Spleen (tissue), 11 donors: Measurements from ENCODE around the gene LRRC53. TPM values are rescaled to one million over a fixed set of nuclear protein-coding genes. Genes with fewer than 3 reads are reported as not detected.
A peak's percentile ranks its signal among the peaks of the same experiment; 100 is the strongest.

Experiments used
- DNase-seq: peaks from one replicate; pipeline ENCODE4 v3.0.0-alpha.2; 2020
- H3K27ac ChIP-seq, 8 donors: fragments of 200-600 bp; sonication (generic) in 7 of 8; 1 replicate in 4 of 8; 2 replicates in 4 of 8; pipeline versions ENCODE4 v1.5.0 to v1.8.0; 2016 to 2021; ENCODE audit warnings: inconsistent platforms in 4 of 8, mild to moderate bottlenecking in 4 of 8, moderate library complexity in 1 of 8
- H3K27me3 ChIP-seq, 7 donors: fragments of 200-600 bp; sonication (generic) in 6 of 7; replicated peaks in 1 of 7; 1 replicate in 4 of 7; 2 replicates in 3 of 7; pipeline versions ENCODE4 v1.5.0 to v1.8.0; 2016 to 2021; ENCODE audit warnings: inconsistent platforms in 3 of 7, mild to moderate bottlenecking in 1 of 7
- H3K36me3 ChIP-seq, 6 donors: fragments of 200-600 bp; sonication (generic) in 5 of 6; 1 replicate in 4 of 6; 2 replicates in 2 of 6; pipeline versions ENCODE4 v1.5.0 to v1.8.0; 2016 to 2021; ENCODE audit warnings: inconsistent platforms in 2 of 6
- H3K4me1 ChIP-seq, 6 donors: fragments of 200-600 bp; sonication (generic) in 5 of 6; 1 replicate in 3 of 6; 2 replicates in 3 of 6; pipeline versions ENCODE4 v1.5.0 to v1.8.0; 2016 to 2021; ENCODE audit warnings: inconsistent platforms in 3 of 6
- H3K4me3 ChIP-seq, 8 donors: fragments of 200-600 bp; sonication (generic) in 7 of 8; 1 replicate in 4 of 8; 2 replicates in 4 of 8; pipeline versions ENCODE4 v1.5.0 to v1.8.0; 2016 to 2021; ENCODE audit warnings: inconsistent platforms in 4 of 8, mild to moderate bottlenecking in 4 of 8, moderate library complexity in 2 of 8
- H3K9me3 ChIP-seq, 8 donors: fragments of 200-600 bp; sonication (generic) in 7 of 8; 1 replicate in 4 of 8; 2 replicates in 4 of 8; pipeline versions ENCODE4 v1.5.0 to v1.8.0; 2016 to 2021; ENCODE audit warnings: inconsistent platforms in 4 of 8
- POLR2A ChIP-seq, 3 donors: fragments of 450-650 bp; IDR thresholded peaks; one replicate each; pipeline ENCODE4 v1.5.1; 2017; ENCODE audit warnings: antibody characterized with exemption in 3 of 3, mild to moderate bottlenecking in 1 of 3
- POLR2AphosphoS5 ChIP-seq, 3 donors: sonication (generic); formaldehyde crosslinking; IDR thresholded peaks; one replicate each; pipeline ENCODE4 v1.5.1; 2017; ENCODE audit warnings: antibody characterized with exemption in 3 of 3
- WGBS, 5 donors: extraction: QIAGEN DNeasy Blood & Tissue Kit in 3 of 5; methylation state at CpG; one replicate each; pipeline versions ENCODE4 v1.1.5 to v1.1.7; 2013 to 2018; 5-methylcytosine and 5-hydroxymethylcytosine counted together
- intact Hi-C: fragments of 100-400 bp; cut with DNase I; formaldehyde crosslinking; loops from one replicate; pipeline ENCODE4 v1.15.0; 2023; ENCODE audit warnings: low total_unique reads
- polyA plus RNA-seq, 3 donors: library from polyadenylated mRNA; stranded (reverse); fragments of 200-250 nt; gene quantifications; one replicate each; pipeline ENCODE4 v1.2.1, GENCODE V29; 2013
- total RNA-seq, 7 donors: library from RNA; depleted of rRNA in 3 of 7; stranded (reverse); fragments of >200 nt in 3 of 7; fragmentation: NEBNext Ultra II Directional in 4 of 7; extraction: Animal tissue kit (Norgen Biotek cat#: 25700) in 4 of 7; gene quantifications; one replicate each; pipeline versions ENCODE4 v1.1.0 to v1.2.1, GENCODE V29; 2016 to 2021
- TF ChIP-seq, protein P1 (sequence below), 11 experiments: fragments of 200-600 bp in 7 of 11; fragments of 450-650 bp in 4 of 11; sonication (generic) in 4 of 11; IDR thresholded peaks in 8 of 11; conservative IDR thresholded peaks in 3 of 11; 1 replicate in 7 of 11; 2 replicates in 4 of 11; pipeline versions ENCODE4 v1.4.0 to v1.8.0; 2016 to 2021; ENCODE audit warnings: antibody characterized with exemption in 11 of 11, inconsistent platforms in 4 of 11, mild to moderate bottlenecking in 1 of 11
- donor health status: healthy with polysubstance abuse.
- donor health status: DM: no; HTN: no; CAD: no; lungs with moderate emphysema.
- donor health status: DM: no; HTN: no; CAD: no.
- donor health status: Bipolar disorder and iron deficiency.
- donor health status: healthy.
- donor health status: DM: no; HTN: no; CAD: no.
- donor health status: DM: yes; HTN: yes; CAD: no.

Gene LRRC53
- total and polyA plus RNA-seq, 10 donors = not detected

- H3K36me3 ChIP-seq = no peaks in the 10 kb centered on the region
- TF ChIP-seq POLR2A (IDR thresholded peaks at IDR 0.05) (no peak), POLR2AphosphoS5 (IDR thresholded peaks at IDR 0.05) (no peak)
- TF ChIP-seq, protein P1, sequence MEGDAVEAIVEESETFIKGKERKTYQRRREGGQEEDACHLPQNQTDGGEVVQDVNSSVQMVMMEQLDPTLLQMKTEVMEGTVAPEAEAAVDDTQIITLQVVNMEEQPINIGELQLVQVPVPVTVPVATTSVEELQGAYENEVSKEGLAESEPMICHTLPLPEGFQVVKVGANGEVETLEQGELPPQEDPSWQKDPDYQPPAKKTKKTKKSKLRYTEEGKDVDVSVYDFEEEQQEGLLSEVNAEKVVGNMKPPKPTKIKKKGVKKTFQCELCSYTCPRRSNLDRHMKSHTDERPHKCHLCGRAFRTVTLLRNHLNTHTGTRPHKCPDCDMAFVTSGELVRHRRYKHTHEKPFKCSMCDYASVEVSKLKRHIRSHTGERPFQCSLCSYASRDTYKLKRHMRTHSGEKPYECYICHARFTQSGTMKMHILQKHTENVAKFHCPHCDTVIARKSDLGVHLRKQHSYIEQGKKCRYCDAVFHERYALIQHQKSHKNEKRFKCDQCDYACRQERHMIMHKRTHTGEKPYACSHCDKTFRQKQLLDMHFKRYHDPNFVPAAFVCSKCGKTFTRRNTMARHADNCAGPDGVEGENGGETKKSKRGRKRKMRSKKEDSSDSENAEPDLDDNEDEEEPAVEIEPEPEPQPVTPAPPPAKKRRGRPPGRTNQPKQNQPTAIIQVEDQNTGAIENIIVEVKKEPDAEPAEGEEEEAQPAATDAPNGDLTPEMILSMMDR (IDR thresholded peaks at IDR 0.05 in 8 of 11, conservative IDR thresholded peaks at IDR 0.05 in 3 of 11) = no peak
- peaks cover 0 to 4% (median 0%) of the 10 kb centered on the region in 6 donors for H3K4me1 ChIP-seq
- 77 to 82% (median 79%) methylated on average over 11 of the region's 11 CpGs for whole genome bisulfite sequencing, 5 donors
- H3K4me3 ChIP-seq = no peak overlapping the region
- H3K9me3 ChIP-seq = no peaks in the 10 kb centered on the region
- no peak for DNase-seq
- H3K27ac ChIP-seq = no peak overlapping the region
- no peaks in the 10 kb centered on the region for H3K27me3 ChIP-seq
- intact Hi-C loops = no loop called here
These were observed 7.4 kb downstream of the LRRC53 start for GRCh38 chr1:74504933-74505512.

- no peak for TF ChIP-seq POLR2AphosphoS5 (IDR thresholded peaks at IDR 0.05)
- TF ChIP-seq, protein P1 (IDR thresholded peaks at IDR 0.05 in 8 of 11, conservative IDR thresholded peaks at IDR 0.05 in 3 of 11) = peak in 8 of 11 experiments; percentile 21 to 63 (median 52)
- Histone ChIP-seq H3K36me3 (no peaks in the 10 kb centered on the region), H3K4me1 (peaks cover 0 to 4% (median 0%) of the 10 kb centered on the region in 6 donors), H3K4me3 (no peak overlapping the region), H3K27ac (no peak overlapping the region), H3K27me3 (no peaks in the 10 kb centered on the region), H3K9me3 (no peaks in the 10 kb centered on the region)
- 42 to 49% (median 43%) methylated on average over 15 of the region's 15 CpGs for WGBS, 5 donors
- intact Hi-C loops = no loop called here
- DNase-seq = no peak
These were observed 8.1 kb downstream of the LRRC53 start for GRCh38 chr1:74504125-74504932.

DNA sequence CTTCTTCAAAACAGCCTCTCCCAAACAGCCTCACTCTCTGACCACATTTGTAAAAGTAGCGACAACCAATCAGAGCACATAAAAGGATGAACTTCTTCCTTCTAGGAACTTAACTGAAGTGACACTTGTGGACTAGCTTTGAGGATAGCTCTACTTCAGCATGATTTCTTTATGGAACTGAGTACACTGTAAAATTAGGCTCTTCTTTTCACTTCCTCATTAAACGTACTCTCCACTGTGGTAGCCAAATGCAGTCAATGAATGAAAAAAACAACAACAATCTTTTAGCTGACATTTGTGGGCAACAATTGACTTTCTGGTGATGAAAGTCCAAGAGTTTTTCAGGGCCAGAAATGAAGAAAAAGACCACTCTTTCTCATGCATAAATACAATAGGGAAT, 9.6 kb downstream of the LRRC53 start:
- no peak overlapping the region for H3K4me3 ChIP-seq
- no peak for DNase-seq
- WGBS, 5 donors = 54 to 67% (median 62%) methylated on average over 2 of the region's 2 CpGs
- H3K27me3 ChIP-seq = no peaks in the 10 kb centered on the region
- no peak for TF ChIP-seq POLR2AphosphoS5 (IDR thresholded peaks at IDR 0.05)
- TF ChIP-seq, protein P1 (IDR thresholded peaks at IDR 0.05 in 8 of 11, conservative IDR thresholded peaks at IDR 0.05 in 3 of 11) = no peak
- no peak for TF ChIP-seq POLR2A (IDR thresholded peaks at IDR 0.05)
- no peak overlapping the region for H3K27ac ChIP-seq
- no peaks in the 10 kb centered on the region for H3K9me3 ChIP-seq
- intact Hi-C loops = no loop called here
- H3K4me1 ChIP-seq = peaks cover 0 to 4% (median 0%) of the 10 kb centered on the region in 6 donors
- H3K36me3 ChIP-seq = no peaks in the 10 kb centered on the region

- no peaks in the 10 kb centered on the region for H3K36me3 ChIP-seq
- no peak overlapping the region for H3K4me3 ChIP-seq
- intact Hi-C loops = no loop called here
- H3K4me1 ChIP-seq = peaks cover 0 to 4% (median 0%) of the 10 kb centered on the region in 6 donors
- 40 to 51% (median 44%) methylated on average over 4 of the region's 4 CpGs for WGBS, 5 donors
- no peak overlapping the region for H3K27ac ChIP-seq
- H3K27me3 ChIP-seq = no peaks in the 10 kb centered on the region
- DNase-seq = no peak
- TF ChIP-seq POLR2A (IDR thresholded peaks at IDR 0.05) (no peak), POLR2AphosphoS5 (IDR thresholded peaks at IDR 0.05) (no peak)
- H3K9me3 ChIP-seq = no peaks in the 10 kb centered on the region
These were observed 10.0 kb downstream of the LRRC53 start for GRCh38 chr1:74502432-74502831.
